Measurements from ENCODE around the gene HS2ST1. TPM values are rescaled to one million over a fixed set of nuclear protein-coding genes. Genes with fewer than 3 reads are reported as not detected.
"Not testable (repeated sequence)": the region's sequence is repeated elsewhere in the genome, so short reads cannot be mapped to it uniquely, and the experiment has no call there.

HS2ST1 gene
- 10 to 100 TPM in 1 of 2 donors, 1 to 10 TPM in 1; 4.5 to 19.0 TPM for total RNA-seq

DNA sequence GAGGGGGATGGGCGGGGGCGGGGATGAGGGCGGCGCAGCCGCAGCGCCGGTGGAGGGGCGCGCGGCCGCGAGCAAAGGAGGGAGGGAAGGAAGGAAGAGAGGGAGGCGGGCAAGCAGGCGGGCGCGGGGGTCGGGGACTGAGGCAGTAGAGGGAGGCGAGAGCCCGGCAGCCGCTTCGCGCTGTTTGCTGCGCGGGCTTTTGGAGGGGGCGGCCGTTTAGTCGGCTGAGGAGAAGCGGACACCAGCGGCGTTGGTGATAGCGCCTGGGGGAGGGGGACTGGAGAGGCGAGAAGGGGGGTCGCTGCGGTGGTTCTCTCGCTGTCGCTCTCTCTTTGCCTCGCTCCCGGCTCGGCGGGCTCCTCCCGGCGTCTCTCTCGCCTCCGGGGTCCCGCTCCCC is at the start of gene HS2ST1:
Gene HS2ST1 (plus strand): TSS at position 35 of the 397 bp plus-strand sequence.
- ATAC-seq (no peak), DNase-seq (ENCODE audit: low spot score in 2 of 2) (no peak)
- H3K27ac Mint-ChIP-seq = no peak within 1 kb of the TSS
- peaks cover 0 to 7% of the 10 kb centered on the region in 2 donors for H3K9me3 Mint-ChIP-seq
- peaks cover 16 to 32% of the 10 kb centered on the region in 2 donors for H3K36me3 Mint-ChIP-seq

DNA sequence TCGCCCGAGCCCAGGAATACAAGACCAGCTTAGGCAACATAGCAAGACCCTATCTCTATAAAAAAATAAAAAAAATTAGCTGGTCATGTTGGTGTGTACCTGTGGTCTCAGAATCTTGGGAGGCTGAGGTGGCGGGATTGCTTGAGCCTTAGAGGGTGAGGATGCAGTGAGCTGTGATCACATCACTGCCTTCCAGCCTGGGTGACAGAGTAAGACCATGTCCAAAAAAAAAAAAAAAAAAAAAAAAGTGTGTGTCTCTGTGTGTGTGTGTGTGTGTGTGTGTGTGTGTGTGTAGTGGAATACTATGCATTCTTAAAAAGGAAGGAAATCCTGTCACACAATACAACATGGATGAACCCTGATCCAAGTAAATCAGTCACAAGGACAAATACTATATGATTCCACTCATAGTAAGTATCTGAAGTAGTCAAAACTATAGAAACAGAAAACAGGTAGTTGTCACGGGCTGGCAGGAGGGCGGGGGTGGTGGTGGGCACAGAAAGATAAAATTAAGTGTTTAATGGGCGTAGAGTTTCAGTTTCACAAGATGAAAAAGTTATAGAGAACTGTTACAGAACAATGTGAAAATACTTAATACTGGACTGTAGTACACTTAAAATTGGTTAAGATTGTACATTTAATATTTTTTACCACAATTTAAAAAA is 48.3 kb upstream of the HS2ST1 start:
- Mint-ChIP-seq H3K9me3 (no peaks in the 10 kb centered on the region), H3K27ac (peak overlapping the region in 1 of 2 donors; percentile 82), H3K36me3 (no peaks in the 10 kb centered on the region)
- no peak for ATAC-seq
- DNase-seq (ENCODE audit: low spot score in 2 of 2) = no peak

DNA sequence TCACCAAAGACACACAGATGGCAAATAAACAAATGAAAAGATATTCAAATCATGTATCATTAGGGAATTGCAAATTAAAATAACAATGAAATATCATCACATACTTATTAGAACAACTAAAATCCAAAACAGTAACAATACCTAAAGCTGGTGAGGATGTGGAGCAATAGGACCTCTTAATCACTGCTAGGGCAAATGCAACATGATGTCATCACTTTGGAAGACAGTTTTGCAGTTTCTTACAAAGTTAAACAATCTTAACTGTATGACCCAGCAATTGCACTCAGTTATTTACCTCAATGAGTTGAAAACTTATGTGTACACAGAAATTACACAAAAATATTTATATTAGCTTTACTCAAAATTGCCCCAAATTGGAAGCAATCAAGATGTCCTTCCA is 47.8 kb upstream of the HS2ST1 start:
- H3K9me3 Mint-ChIP-seq = no peaks in the 10 kb centered on the region
- no peak for ATAC-seq
- H3K36me3 Mint-ChIP-seq = no peaks in the 10 kb centered on the region

DNA sequence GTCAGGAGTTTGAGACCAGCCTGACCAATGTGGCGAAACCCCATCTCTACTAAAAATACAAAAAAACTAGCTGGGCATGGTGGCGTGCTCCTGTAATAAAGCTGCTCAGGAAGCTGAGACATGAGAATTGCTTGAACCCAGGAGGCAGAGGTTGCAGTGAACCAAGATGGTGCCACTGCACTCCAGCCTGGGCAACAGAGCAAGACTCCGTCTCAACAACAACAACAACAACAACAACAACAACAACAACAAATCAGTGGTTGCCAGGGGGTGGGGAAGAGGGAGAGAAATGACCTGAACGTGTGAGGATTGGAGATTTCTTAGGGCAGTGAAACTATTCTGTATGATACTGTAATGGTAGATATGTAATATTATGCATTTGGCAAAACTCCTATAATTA is 47.2 kb upstream of the HS2ST1 start:
- DNase-seq (ENCODE audit: low spot score in 2 of 2); H3K27ac Mint-ChIP-seq; H3K9me3 Mint-ChIP-seq; ATAC-seq; H3K36me3 Mint-ChIP-seq: not testable (repeated sequence)

More for the DNA sequence above, 47.8 kb upstream of the HS2ST1 start:
- DNase-seq (ENCODE audit: low spot score in 2 of 2) = no peak
- peak overlapping the region in 1 of 2 donors; percentile 82 for H3K27ac Mint-ChIP-seq

DNA sequence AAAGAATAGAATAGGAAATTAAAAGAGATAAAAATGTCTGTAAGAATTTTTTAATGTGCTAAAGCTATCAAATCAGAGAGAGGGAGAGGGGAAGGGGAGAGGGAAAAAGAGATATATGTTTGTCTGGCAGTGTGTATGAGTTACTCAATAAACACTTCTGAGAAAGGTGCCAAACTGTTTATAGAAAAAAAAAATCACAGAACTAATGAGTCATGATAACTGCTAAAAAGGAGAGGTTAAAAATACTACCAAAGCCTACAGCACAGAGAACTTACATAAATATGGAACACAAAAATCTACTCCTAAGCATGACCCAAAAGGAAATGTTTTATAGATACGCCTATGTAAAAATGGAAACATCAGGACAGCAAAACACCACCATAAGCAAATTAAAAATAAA is 46.0 kb upstream of the HS2ST1 start:
- no peaks in the 10 kb centered on the region for H3K36me3 Mint-ChIP-seq
- ATAC-seq = peak in 1 of 2 donors; percentile 68
- H3K27ac Mint-ChIP-seq = peak overlapping the region; percentile 62 to 68
- no peak for DNase-seq (ENCODE audit: low spot score in 2 of 2)
- H3K9me3 Mint-ChIP-seq = no peaks in the 10 kb centered on the region

DNA sequence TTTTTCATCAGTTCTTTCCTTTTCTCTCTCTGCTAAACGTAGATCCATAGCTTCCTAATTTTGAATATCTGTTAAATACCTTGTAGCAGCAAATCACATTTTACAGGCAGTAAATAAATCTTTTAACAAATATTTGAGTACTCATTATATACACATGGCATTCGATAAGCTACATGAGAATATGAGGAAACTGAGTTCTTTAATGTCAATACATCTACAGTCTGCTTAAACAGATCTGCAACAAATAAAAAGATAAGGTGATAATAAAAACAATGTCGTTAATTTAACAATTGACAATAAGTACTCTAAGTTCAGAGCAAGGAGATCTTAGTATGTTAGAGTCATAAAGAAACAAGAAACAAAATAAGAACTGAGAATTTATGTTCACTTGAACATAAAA is 43.4 kb upstream of the HS2ST1 start:
- H3K27ac Mint-ChIP-seq = no peak overlapping the region
- ATAC-seq = no peak
- no peak for DNase-seq (ENCODE audit: low spot score in 2 of 2)
- H3K9me3 Mint-ChIP-seq = no peaks in the 10 kb centered on the region
- peaks cover 4 to 7% of the 10 kb centered on the region in 2 donors for H3K36me3 Mint-ChIP-seq

DNA sequence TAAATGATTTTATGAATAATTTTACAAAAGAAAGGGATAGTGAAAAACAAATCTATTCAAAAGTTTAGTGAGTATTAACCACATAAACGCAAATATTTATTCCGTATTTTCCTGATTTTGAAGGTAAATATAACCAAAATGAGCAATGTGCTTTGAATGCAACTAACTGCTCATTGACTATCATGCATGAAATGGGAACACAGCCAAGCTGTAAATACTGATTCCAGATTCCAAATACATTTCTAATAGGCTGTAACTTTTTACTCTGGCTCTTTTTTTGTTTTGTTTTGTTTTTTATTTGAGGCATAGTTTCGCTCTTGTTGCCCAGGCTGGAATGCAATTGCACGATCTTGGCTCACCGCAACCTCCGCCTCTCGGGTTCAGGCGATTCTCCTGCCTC is 42.3 kb upstream of the HS2ST1 start:
- H3K36me3 Mint-ChIP-seq = peaks cover 4 to 7% of the 10 kb centered on the region in 2 donors
- DNase-seq (ENCODE audit: low spot score in 2 of 2) = no peak
- no peaks in the 10 kb centered on the region for H3K9me3 Mint-ChIP-seq
- H3K27ac Mint-ChIP-seq = no peak overlapping the region
- no peak for ATAC-seq

DNA sequence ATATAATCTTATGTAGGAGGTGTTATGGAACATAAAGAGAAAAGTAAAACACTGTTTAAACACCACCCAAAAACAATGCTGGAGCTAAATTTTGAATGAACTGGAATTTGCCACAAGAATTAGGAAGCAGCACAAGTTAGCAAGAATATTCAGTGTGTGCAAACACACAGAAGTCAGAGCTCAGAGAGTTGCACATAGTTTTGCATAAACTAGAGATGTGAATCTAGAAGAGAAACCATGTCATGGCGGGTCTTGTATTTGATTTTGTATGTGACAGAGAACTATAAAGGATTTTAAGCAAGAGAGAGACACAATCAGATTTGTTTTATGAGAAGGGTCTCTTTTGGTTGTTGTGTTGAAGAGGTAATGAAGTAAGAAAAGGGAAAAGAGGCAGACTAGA is 38.7 kb upstream of the HS2ST1 start:
- Mint-ChIP-seq H3K9me3 (no peaks in the 10 kb centered on the region), H3K27ac (peak overlapping the region in 1 of 2 donors; percentile 12), H3K36me3 (peaks cover 4 to 7% of the 10 kb centered on the region in 2 donors)
- DNase-seq (ENCODE audit: low spot score in 2 of 2) (no peak), ATAC-seq (no peak)

DNA sequence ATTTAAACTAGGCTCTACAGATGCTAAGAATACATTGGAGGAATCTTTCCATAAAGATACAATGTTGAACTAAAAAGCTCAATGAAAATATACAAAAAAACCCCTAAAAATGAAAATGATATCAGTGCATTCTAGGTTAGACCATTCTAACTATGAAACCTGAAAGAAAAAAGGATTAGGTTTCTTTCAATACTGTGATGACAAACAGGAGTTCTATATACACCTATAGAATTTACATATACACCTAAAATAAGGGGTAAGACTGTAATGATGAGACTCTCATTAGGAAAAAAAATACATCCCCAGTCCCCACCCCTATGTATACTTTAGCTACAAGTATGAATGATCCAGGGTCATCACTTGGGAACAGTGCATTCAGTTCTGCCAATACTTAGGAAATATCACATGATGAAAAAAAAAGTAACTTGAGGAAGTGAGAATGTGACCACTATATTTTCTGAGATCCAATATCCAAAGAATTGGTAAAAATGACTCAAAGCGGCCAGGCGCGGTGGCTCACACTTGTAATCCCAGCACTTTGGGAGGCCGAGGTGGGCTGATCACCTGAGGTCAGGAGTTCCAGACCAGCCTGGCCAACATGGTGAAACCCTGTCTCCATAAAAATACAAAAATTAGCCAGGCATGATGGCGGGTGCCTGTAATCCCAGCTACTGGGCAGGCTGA is 26.8 kb upstream of the HS2ST1 start:
- Mint-ChIP-seq H3K36me3 (peaks cover 0 to 17% of the 10 kb centered on the region in 2 donors), H3K9me3 (peaks cover 0 to 6% of the 10 kb centered on the region in 2 donors), H3K27ac (no peak overlapping the region)
- ATAC-seq (peak; percentile 28 to 71), DNase-seq (ENCODE audit: low spot score in 2 of 2) (no peak)

DNA sequence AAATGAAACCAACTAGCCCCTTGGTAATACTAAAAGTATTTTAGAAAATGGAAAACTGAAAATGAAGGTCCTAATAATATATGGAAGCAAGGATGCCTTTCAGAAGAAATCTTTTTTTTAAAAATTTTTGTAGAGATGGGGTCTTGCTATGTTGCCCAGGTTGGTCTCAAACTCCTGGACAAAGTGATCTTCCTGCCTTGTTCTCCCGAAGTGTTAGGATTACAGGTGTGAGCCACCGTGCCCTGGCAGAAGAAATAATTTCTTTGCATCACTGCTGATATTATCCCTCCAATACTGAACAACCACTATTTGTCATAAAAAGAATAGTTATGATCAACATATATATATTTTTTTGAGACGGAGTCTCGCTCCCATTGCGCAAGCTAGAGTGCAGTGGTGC is 26.1 kb upstream of the HS2ST1 start:
- peaks cover 0 to 6% of the 10 kb centered on the region in 2 donors for H3K9me3 Mint-ChIP-seq
- ATAC-seq (no peak), DNase-seq (ENCODE audit: low spot score in 2 of 2) (no peak)
- H3K27ac Mint-ChIP-seq = no peak overlapping the region
- peaks cover 0 to 17% of the 10 kb centered on the region in 2 donors for H3K36me3 Mint-ChIP-seq

DNA sequence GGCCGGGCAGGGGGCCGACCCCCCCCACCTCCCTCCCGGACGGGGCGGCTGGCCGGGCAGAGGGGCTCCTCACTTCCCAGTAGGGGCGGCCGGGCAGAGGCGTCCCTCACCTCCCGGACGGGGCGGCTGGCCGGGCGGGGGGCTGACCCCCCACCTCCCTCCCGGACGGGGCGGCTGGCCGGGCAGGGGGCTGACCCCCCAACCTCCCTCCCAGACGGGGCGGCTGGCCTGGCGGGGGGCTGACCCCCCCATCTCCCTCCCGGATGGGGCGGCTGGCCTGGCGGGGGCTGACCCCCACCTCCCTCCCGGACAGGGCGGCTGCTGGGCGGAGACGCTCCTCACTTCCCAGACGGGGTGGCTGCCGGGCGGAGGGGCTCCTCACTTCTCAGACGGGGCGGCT is 15.0 kb upstream of the HS2ST1 start:
- not testable (repeated sequence) for H3K27ac Mint-ChIP-seq; H3K9me3 Mint-ChIP-seq; DNase-seq (ENCODE audit: low spot score in 2 of 2); ATAC-seq
- peaks cover 0 to 38% of the 10 kb centered on the region in 2 donors for H3K36me3 Mint-ChIP-seq

DNA sequence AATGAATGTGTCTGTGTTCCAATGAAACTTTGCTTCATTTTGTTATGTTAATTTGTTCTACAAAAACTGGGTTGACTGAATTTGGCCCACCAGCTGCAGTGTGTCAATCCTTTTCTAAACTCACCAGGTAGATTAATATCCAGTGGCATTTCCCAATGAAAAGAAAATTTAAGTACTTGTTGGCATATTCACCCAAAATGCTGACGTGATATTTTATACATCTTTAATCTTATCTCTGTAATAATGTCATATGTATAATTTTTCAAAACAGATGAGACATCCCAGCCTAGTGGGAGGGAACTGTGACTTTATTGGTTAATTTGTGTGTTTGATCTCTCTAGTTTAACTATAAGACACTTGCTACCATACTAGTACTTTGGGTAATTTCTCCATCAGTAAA is 8.6 kb upstream of the HS2ST1 start:
- no peak for DNase-seq (ENCODE audit: low spot score in 2 of 2)
- Mint-ChIP-seq H3K27ac (no peak overlapping the region), H3K36me3 (peaks cover 13 to 47% of the 10 kb centered on the region in 2 donors), H3K9me3 (peaks cover 0 to 7% of the 10 kb centered on the region in 2 donors)
- ATAC-seq = no peak

DNA sequence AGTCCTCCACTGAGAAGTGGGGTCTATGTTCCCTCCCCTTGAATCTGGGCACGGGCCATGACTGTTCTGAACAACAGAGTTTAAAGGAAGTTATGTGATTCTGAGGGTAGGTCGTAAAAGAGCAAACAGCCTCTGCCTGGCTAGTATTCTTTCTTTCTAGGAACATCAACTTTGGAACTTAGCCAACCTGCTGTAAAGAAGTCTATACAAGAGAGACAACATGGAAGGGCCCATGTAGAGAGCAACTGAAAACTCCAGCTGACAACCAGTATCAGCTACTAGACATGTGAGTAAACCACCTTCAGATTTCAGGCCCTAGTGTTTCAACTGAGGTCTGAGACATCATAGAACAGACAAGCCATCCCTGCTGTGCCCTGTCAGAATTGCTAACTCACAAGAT is 8.0 kb upstream of the HS2ST1 start:
- DNase-seq (ENCODE audit: low spot score in 2 of 2) (no peak), ATAC-seq (no peak)
- H3K27ac Mint-ChIP-seq = no peak overlapping the region
- H3K9me3 Mint-ChIP-seq = peaks cover 0 to 7% of the 10 kb centered on the region in 2 donors
- H3K36me3 Mint-ChIP-seq = peaks cover 17 to 47% of the 10 kb centered on the region in 2 donors

DNA sequence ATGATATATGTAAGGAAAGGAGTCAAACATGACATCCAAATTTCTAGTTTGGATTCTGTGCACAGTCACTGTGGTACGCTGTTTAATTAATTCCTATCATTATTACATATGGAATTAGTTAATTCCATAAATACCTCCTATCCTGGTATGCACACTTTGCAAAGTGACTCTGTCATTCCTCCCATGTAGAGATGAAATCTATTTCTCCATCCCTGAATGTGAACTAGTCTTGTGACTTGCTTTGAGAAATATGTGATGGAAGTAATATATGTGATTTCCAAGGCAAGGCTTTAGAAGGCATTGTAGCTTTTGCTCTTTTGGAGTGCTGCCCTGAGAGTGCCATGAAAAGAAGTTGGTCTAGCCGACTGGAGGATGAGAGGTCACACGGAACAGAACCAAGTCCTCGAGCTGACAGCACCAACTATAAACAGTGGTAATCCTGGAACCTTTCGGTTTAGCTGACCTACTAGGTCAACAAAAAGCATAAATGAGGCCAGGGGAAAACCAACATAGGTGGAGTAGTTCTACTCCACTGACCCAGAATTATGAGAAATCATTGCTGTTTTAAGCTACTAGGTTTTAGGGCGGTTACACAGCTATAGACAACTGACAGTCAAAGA is 2.0 kb upstream of the HS2ST1 start:
- ATAC-seq (no peak), DNase-seq (ENCODE audit: low spot score in 2 of 2) (no peak)
- Mint-ChIP-seq H3K36me3 (peaks cover 21 to 47% of the 10 kb centered on the region in 2 donors), H3K9me3 (peaks cover 0 to 7% of the 10 kb centered on the region in 2 donors), H3K27ac (no peak overlapping the region)

DNA sequence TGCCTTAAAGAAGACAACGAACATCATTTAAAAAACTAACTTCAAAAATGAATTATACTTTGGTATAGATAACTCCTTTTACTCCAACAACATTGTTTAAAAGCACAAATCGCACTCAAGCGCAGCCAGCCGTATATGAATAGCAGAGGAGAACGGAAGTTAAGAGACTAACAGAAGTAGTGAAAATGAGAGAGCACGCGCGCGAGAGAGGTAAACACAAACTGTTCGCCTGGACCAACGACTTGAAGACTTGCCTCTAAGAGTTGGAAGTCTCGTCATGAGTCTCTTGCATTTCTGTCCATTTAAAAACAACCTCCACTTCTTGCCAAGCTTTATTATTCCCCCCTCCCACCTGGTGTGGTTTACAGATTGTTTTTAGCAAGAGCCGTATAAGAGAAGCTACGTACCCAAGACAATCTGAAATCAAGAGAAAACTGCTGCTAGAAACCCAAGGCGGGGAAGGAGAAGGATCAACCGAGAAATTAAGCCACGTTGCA is 988 bp upstream of the HS2ST1 start:
- ATAC-seq = no peak
- Mint-ChIP-seq H3K27ac (no peak overlapping the region), H3K9me3 (peaks cover 0 to 7% of the 10 kb centered on the region in 2 donors), H3K36me3 (peaks cover 21 to 41% of the 10 kb centered on the region in 2 donors)
- DNase-seq (ENCODE audit: low spot score in 2 of 2) = peak in 1 of 2 donors; percentile 27

DNA sequence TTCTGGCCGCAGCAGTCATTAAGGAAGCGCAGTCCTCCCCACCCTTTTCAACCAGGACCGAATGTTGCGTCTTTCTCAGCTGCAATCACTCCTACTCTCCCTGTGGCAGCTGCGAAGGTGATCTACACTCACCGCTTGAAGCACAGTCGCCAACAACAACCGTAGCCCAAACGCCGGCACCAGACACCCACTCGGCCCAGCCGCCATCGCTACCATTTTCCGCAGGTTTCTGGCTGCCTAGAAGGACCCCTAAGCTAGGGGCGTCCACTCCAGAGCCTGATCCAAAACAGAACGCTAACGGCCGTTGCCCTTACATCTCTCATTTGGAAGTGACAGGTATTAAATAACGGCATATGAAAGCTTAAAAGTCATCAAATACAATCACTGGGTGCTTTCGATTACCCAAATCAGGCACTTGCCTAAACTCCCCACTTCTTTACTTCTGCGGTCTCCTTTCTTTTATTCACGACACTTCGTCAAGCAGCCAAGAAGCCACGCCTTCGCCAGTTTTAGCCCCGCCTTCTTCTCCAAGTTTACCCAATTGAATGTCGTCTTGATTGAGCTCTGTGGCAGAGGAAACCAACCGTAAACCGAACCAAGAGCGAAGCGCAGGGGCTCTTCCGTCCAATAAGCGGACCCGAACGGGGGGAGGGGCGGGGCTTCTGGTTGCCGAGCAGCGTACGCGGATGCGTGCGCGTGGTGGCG is 387 bp upstream of the HS2ST1 start, which contains the start of gene SELENOF:
Gene SELENOF (minus strand): TSS at position 231 of the 705 bp plus-strand sequence. CDS start 15 bp downstream, at position 216.
- Mint-ChIP-seq H3K36me3 (peaks cover 21 to 38% of the 10 kb centered on the region in 2 donors), H3K27ac (no peak within 1 kb of the TSS), H3K9me3 (peaks cover 0 to 7% of the 10 kb centered on the region in 2 donors)
- DNase-seq (ENCODE audit: low spot score in 2 of 2) (peak; percentile 97), ATAC-seq (peak; percentile 94)

Measured in activated naive CD4-positive, alpha-beta T cell treated with anti-CD3 and anti-CD28 coated beads, Interleukin-2, amount 50 U/mL, for 72 hours (primary cell).